NCI-H774 (cell line): Measurements from ENCODE around the gene PSD2.

Experiments
- DNase-seq: peaks from one replicate; lab custom pipeline; 2025; lab: John Stamatoyannopoulos, UW

The PSD2 gene

GRCh38 chr5:139855946-139856540, 60.4 kb downstream of the PSD2 start:
- no peak for DNase-seq

DNA sequence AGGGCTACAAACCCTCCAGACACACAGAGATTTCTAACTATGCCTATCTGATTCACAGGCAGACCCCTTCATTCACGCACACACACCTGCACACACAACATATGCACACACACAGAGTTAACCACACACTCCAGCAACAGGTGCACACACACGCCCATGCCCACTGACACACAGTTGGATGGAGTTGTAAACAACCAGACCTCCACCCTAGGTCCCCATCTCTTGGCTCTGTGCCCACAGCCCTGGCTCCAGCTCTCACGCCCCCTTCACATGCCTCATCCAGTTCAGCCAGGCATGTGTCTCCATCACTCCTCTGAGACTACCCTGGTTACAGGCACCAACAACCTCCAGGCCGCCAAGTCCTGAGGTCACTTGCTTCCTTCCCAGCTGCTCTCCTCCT, 61.1 kb downstream of the PSD2 start:
- DNase-seq: no peak

GRCh38 chr5:139859013-139859412, 63.4 kb downstream of the PSD2 start:
- DNase-seq: no peak

- DNase-seq: no peak
Measured at GRCh38 chr5:139861021-139861888, 65.6 kb downstream of the PSD2 start.

GRCh38 chr5:139861889-139862207, 66.2 kb downstream of the PSD2 start:
- DNase-seq: no peak

DNA sequence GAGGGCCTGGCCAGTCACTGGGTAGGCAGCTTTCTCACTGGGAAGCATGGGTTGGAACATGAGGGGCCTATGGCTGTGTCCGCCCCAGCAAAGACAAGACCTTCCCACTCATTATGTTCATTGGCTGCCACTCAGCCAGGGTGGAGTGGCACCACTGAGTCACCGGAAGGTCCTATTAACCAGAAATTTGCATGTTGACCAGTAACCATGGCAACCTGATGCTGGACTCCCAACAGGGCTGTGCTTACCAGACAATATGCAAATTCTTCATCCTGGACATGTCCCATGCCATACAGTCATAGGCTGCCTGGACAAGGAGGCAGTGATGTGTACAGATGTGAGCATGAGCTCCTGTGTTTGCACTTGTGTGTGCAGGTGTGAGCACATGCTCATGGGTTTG, 66.7 kb downstream of the PSD2 start:
- no peak for DNase-seq

GRCh38 chr5:139862803-139863202, 67.2 kb downstream of the PSD2 start:
- no peak for DNase-seq

GRCh38 chr5:139863361-139863760, 67.8 kb downstream of the PSD2 start:
- DNase-seq: no peak

DNA sequence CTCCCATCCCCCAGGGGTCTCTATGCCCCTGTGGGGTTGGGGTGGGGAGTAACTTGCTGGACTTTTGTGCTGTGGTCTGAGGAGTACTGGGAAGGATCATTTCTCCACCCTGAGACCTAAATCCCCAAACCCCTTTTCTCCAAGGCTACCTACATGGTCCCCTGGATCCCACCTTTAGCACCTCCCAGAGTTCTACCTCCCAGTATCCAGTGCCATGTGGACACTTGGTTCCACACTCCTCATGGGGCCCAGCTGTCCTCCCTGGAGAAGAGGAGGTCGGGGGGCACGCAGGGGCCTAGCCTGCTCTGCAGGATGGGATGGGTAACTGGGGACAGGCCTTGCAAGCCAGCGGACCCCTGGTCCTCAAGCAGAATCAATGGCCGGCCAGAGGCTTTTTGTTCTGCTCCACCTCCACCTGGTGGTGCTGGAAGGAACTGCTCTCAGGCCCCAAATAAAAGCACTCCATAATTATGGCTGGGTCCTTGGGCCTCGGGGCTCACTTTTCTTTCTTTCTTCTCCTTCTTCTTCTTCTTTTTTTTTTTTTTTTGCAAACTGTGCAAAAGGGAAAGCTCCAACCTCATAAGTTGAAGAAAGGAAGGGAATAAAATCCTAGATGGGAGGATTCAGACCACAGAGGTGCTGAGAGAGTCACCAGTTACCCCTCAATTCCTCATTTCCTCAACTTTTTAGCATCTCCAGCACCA, 68.4 kb downstream of the PSD2 start:
- no peak for DNase-seq

DNA sequence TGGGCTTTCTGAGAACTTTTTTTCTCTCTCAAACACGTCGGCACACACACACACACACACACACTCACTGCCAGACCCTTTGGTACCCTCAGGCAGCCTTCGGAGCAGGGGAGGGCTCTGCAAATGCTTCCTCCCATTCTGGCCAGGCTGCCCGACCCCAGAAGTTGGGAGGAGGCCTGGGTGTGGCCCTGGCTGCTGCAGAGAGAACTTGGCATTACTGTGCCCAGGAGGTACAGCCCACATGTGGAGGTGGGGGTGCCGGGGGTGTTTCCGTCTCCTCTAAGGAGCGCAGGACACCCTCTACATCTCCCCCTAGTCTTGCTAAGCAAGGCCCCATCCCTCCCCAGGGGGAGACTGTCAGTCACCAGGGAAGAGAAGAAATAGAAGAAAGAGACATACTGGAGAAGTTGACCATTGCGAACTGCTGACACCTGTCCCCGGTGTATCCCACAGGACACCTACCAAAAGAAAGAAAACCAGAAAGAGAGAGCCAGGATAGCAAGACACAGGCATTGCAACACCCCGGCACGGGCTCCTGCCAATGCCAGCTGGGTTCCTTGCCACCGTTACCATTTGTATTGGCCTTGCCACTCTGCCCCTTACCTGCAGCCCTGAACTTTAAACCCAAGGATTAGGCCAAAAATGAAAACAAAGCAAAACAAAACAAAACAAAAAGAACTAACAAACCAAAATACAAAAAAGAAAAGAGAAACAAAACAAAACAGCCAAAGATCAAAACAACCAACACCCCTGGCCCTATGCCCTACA, 69.3 kb downstream of the PSD2 start:
- no peak for DNase-seq

GRCh38 chr5:139867109-139867508, 71.5 kb downstream of the PSD2 start:
- DNase-seq: no peak

- DNase-seq: no peak
Measured at GRCh38 chr5:139867581-139867980, 72.0 kb downstream of the PSD2 start.

- DNase-seq: no peak
Measured at GRCh38 chr5:139869042-139869790, 73.6 kb downstream of the PSD2 start.

DNA sequence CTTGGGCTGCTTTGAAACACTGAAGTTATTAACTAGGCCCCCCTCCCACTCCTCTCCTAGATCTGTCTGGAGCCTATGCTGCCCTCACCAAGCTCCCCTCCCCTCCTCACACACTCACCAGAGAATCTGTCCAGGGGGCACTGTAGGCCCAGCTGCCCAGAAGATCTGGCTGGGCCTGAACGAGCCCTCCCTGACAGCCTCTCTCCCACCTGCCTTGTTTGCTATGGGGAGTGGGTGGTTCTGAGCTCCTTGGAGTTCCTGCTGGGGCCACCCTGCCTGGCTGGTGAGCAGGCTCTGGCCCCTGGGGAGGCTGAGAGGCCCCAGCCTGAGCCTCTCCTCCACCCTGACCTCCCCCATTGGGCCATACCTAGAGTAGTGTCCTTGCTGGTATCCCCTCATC, 75.1 kb downstream of the PSD2 start:
- no peak for DNase-seq

DNA sequence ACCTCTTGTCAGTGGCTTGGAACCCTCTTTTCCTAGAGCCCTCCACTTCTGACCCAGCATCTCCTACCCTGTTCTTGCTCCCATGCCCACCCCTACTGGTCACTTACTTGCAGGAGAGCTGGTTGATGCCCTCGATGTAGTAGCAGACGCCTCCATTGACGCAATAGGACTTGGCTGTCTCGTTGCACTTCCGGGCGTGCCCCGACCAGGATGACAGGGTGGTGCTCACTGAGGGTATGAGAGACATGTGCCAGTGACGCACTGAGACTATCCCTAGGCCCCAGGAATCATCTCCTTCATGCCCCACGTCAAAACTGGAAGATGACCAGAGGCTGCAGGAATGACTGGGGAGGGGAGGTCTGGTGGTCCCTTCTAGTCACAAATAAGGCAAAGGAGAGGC, 76.0 kb downstream of the PSD2 start:
- DNase-seq: no peak

DNA sequence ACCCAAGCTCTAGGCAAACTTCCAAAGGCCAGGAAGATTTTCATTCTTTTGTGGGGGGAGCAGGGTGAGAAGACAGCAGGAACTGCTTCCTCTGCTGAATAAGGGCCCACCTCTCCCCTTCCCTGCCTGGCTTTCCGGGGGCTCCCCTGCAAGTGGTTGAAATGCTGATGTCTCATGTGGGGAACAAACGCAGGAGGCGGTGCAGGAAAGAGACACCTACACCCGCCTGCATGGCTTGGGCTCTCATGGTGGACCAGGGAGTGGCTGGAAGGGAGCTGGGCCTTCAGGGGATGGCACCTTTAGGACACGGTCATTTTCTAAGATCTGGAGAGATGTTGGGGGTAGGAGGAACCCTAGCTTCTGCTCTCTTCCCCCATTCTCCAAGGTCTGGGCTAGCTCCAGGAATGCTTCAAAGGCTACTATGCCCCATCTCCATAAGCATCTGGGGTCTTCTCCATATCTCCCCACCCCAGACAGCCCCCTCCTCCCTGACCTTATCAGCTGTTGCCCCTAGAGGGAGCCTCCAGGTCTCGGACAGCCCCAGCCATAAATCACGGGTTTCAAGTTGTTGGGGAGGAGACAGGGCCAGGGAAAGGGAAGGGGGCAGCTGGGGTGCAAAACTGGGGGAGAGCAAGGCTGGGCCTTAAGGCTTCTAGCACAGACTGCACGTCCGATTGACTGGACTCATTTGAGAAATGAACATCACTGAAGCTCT, 76.6 kb downstream of the PSD2 start:
- DNase-seq: no peak

GRCh38 chr5:139872851-139873794, 77.5 kb downstream of the PSD2 start:
- no peak for DNase-seq

GRCh38 chr5:139875957-139876356, 80.3 kb downstream of the PSD2 start:
- DNase-seq: no peak

GRCh38 chr5:139877129-139877597, 81.6 kb downstream of the PSD2 start:
- no peak for DNase-seq

- DNase-seq: peak; percentile 12
Measured at GRCh38 chr5:139878093-139878492, 82.5 kb downstream of the PSD2 start.
